Cardiac fibroblast (primary cell): ENCODE measurements around the gene KRTAP10-1.
"Not testable (repeated sequence)": the region's sequence is repeated elsewhere in the genome, so short reads cannot be mapped to it uniquely, and the experiment has no call there.

Source experiments
- DNase-seq, 2 donors: peaks; one replicate each; pipeline versions ENCODE4 v3.0.0 to v3.0.0-alpha.2; 2010; ENCODE audit warnings: low read depth in 2 of 2
- H3K4me3 ChIP-seq, 2 donors: replicated peaks in 1 of 2; 1 replicate in 1 of 2; 2 replicates in 1 of 2; pipeline ENCODE4 v1.5.1; 2011; ENCODE audit warnings: low read depth in 2 of 2, low read length in 2 of 2, mild to moderate bottlenecking in 2 of 2, moderate library complexity in 1 of 2
- CTCF ChIP-seq: IDR thresholded peaks from one replicate; pipeline ENCODE4 v1.5.1; 2011; ENCODE audit warnings: low read depth, mild to moderate bottlenecking, low read length, inconsistent platforms

KRTAP10-1 gene

GRCh38 chr21:44558695-44559094 is 18.7 kb upstream of the KRTAP10-1 start, which contains the start of gene KRTAP10-3:
TSS of gene KRTAP10-3 (minus strand) at chr21:44558795. CDS start at chr21:44558715, 80 bp downstream.
- TF ChIP-seq CTCF, result no peak
- DNase-seq, result no peak
- no peak within 1 kb of the TSS for H3K4me3 ChIP-seq

- H3K4me3 ChIP-seq, result not testable (repeated sequence)
Measured at GRCh38 chr21:44558329-44558675, 18.3 kb upstream of the KRTAP10-1 start.

GRCh38 chr21:44557491-44558328 is 17.7 kb upstream of the KRTAP10-1 start:
- TF ChIP-seq CTCF, result no peak
- no peak for DNase-seq
- no peak overlapping the region for H3K4me3 ChIP-seq

More at GRCh38 chr21:44558329-44558675, 18.3 kb upstream of the KRTAP10-1 start:
- not testable (repeated sequence) for DNase-seq

GRCh38 chr21:44556879-44557278 is 16.9 kb upstream of the KRTAP10-1 start:
- no peak for DNase-seq
- no peak for TF ChIP-seq CTCF
- no peak overlapping the region for H3K4me3 ChIP-seq

GRCh38 chr21:44555200-44555875 is 15.3 kb upstream of the KRTAP10-1 start:
- TF ChIP-seq CTCF, result no peak
- no peak overlapping the region for H3K4me3 ChIP-seq
- no peak for DNase-seq

- no peak for TF ChIP-seq CTCF
- no peak for DNase-seq
- no peak overlapping the region for H3K4me3 ChIP-seq
Measured at GRCh38 chr21:44552681-44553080, 12.7 kb upstream of the KRTAP10-1 start.

- no peak for TF ChIP-seq CTCF
- DNase-seq, result no peak
- no peak overlapping the region for H3K4me3 ChIP-seq
Measured at GRCh38 chr21:44552136-44552535, 12.1 kb upstream of the KRTAP10-1 start.
